Adipocyte (in vitro differentiated cells): ENCODE results near the gene GPR45.
A peak's percentile ranks its signal among the peaks of the same experiment; 100 is the strongest.

ENCODE experiments used
- DNase-seq: peaks from one replicate; pipeline ENCODE4 v3.0.0-alpha.2; 2015; ENCODE audit warnings: low read depth
- H3K27me3 ChIP-seq: replicated peaks from 2 replicates; pipeline ENCODE4 v1.7.0; 2013; ENCODE audit warnings: mild to moderate bottlenecking, low read length, moderate library complexity; ENCODE audit not compliant: control insufficient read depth, insufficient read depth
- H3K36me3 ChIP-seq: 2 replicates; pipeline ENCODE4 v1.7.0; 2013; ENCODE audit warnings: low read length, mild to moderate bottlenecking, moderate library complexity; ENCODE audit not compliant: control insufficient read depth, insufficient read depth, severe bottlenecking
- H3K4me1 ChIP-seq: 2 replicates; pipeline ENCODE4 v1.7.0; 2013; ENCODE audit warnings: mild to moderate bottlenecking, low read length, moderate library complexity; ENCODE audit not compliant: control insufficient read depth, insufficient read depth
- H3K4me3 ChIP-seq: 2 replicates; pipeline ENCODE4 v1.7.0; 2013; ENCODE audit warnings: mild to moderate bottlenecking, low read length, moderate library complexity
- H3K9ac ChIP-seq: 2 replicates; pipeline ENCODE4 v1.7.0; 2013; ENCODE audit warnings: mild to moderate bottlenecking, low read length, moderate library complexity
- H3K9me3 ChIP-seq: 2 replicates; pipeline ENCODE4 v1.7.0; 2013; ENCODE audit warnings: mild to moderate bottlenecking, low read length, moderate library complexity; ENCODE audit not compliant: control insufficient read depth

The GPR45 gene, protein sequence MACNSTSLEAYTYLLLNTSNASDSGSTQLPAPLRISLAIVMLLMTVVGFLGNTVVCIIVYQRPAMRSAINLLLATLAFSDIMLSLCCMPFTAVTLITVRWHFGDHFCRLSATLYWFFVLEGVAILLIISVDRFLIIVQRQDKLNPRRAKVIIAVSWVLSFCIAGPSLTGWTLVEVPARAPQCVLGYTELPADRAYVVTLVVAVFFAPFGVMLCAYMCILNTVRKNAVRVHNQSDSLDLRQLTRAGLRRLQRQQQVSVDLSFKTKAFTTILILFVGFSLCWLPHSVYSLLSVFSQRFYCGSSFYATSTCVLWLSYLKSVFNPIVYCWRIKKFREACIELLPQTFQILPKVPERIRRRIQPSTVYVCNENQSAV

DNA sequence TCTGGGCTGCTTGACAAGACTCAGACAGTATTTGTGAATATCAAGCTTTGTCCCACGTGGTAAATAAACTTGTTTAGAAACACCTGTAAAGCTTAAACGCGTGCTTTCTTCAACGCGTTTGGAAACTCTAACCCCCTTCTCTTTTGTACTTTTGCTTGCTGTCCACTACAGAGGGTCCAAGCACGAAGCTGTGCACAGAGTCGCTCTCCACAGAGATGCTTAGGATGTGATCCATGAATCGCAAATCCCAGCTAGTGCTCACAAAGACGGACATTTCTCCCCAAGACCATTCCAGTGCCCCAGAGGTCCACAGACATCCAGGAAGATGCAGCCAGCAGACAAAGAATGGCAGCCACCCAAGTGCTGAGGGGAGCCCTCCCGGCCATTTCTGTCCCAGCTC is at the start of gene GPR45:
TSS of gene GPR45 (plus strand) at position 301 of the 400 bp plus-strand sequence. CDS start 116 bp downstream, outside the sequence.
- H3K4me3 ChIP-seq, result no peak within 1 kb of the TSS
- no peaks in the 10 kb centered on the region for H3K36me3 ChIP-seq
- H3K27me3 ChIP-seq, result peaks cover 1% of the 10 kb centered on the region
- H3K4me1 ChIP-seq, result peaks cover 4% of the 10 kb centered on the region
- H3K9me3 ChIP-seq, result no peaks in the 10 kb centered on the region
- no peak for DNase-seq
- H3K9ac ChIP-seq, result no peak within 1 kb of the TSS

DNA sequence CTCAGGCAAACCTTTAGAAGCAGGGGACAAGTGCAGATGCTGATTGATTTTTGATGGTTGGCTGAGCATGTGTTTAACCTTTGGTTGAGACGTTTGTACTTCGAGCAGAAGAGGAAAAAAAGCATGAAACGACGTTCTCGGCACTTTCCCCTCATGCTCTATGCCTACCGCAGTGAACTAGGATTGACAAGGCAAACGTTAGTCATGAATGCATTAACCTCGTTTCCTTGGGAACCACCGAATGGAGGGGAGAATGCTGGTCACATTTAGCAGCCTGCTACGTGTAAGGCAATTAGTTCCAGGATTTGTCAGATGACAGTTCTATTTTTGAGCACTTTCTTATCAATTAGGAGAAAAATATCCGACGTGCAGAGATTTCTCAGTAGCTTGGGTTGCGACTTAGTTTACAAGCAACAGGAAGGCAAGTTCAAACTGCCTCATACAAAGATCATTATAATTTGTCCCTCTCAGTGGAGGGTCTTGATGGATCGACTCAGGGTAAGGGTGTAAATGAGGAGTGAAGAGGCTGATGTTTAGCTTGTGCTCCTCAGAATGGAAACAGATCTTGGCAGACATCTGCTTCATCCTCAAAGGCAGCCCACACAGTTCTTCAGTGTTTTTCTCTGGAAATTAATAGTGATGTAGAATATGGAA is 47.4 kb upstream of the GPR45 start:
- no peak overlapping the region for H3K4me3 ChIP-seq
- no peak for DNase-seq

DNA sequence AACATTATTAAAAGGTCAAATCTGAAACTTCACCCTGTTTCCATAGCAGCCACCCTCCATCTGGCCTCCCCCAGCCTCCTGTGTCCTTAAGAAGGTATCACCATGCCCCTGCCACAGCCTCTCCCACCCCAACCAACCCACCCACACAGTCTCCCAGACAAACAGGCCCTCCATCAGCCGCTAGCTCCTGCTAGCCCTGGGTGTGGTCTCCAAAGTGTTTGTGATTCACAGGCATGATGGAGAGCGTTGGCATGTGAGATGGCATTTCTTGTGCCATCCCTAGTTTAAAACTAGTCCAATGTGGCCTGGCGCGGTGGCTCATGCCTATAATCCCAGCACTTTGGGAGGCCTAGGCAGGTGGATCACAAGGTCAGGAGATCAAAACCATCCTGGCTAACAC is 44.9 kb upstream of the GPR45 start:
- no peak overlapping the region for H3K4me3 ChIP-seq
- H3K36me3 ChIP-seq, result no peaks in the 10 kb centered on the region
- H3K9ac ChIP-seq, result no peak overlapping the region
- H3K9me3 ChIP-seq, result peaks cover 3% of the 10 kb centered on the region
- peaks cover 8% of the 10 kb centered on the region for H3K27me3 ChIP-seq
- no peak for DNase-seq
- H3K4me1 ChIP-seq, result no peaks in the 10 kb centered on the region

More for the DNA sequence above, 47.4 kb upstream of the GPR45 start:
- Histone ChIP-seq H3K9ac (no peak overlapping the region), H3K36me3 (no peaks in the 10 kb centered on the region), H3K4me1 (no peaks in the 10 kb centered on the region), H3K27me3 (peaks cover 2% of the 10 kb centered on the region), H3K9me3 (peaks cover 9% of the 10 kb centered on the region)

DNA sequence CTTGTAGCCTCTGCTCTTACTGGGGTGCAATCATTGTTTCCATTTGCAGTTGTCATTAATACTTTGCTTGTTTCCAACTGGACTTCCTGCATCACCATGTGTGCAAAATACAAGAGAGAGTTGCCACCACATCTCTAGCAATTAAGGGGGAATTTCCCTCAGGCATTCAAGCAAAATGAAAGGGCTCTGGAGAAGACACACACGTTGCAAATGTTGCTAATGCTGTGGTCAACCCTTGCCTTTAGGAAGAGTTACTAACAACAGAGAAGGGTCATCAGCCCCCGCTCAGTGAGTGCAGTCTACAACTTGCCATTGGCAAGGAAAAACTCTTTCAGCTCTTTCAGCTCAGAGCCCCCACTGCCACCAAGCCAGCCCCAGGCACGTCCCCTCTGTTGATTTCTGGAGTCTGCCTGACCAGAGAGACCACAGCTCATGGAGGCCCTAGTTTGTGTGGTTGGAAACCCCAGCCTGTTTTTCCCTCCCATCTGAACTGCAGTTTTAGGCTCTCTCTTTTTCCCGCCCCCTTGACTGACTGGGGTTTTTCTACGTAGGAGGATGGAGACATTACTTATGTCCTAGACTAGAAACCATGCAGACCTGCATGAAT is 25.9 kb upstream of the GPR45 start:
- Histone ChIP-seq H3K27me3 (peaks cover 26% of the 10 kb centered on the region), H3K9me3 (no peaks in the 10 kb centered on the region), H3K4me3 (no peak overlapping the region), H3K9ac (no peak overlapping the region), H3K4me1 (no peaks in the 10 kb centered on the region), H3K36me3 (no peaks in the 10 kb centered on the region)
- DNase-seq, result no peak

DNA sequence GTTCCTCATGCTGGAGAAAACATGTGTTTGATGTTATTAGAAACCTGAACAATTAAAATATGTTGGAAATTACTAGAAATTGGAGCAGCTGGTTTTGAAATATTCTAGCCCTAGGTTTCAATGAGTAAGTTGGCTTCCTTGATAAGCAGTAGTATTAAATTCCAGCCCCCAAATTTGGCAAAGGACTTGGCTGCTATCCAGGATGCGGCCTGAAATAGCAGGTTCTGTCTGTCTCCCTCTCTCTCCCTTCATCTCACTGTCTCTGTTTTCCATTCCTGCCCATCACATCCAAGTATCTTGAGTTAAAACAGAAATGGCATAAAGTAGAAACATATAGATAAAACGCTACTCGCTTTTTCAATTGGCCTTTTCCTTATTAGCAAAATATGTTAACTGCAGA is 20.9 kb upstream of the GPR45 start:
- DNase-seq, result no peak
- Histone ChIP-seq H3K4me1 (no peaks in the 10 kb centered on the region), H3K9ac (no peak overlapping the region), H3K4me3 (no peak overlapping the region), H3K27me3 (peaks cover 61% of the 10 kb centered on the region), H3K9me3 (no peaks in the 10 kb centered on the region), H3K36me3 (no peaks in the 10 kb centered on the region)

DNA sequence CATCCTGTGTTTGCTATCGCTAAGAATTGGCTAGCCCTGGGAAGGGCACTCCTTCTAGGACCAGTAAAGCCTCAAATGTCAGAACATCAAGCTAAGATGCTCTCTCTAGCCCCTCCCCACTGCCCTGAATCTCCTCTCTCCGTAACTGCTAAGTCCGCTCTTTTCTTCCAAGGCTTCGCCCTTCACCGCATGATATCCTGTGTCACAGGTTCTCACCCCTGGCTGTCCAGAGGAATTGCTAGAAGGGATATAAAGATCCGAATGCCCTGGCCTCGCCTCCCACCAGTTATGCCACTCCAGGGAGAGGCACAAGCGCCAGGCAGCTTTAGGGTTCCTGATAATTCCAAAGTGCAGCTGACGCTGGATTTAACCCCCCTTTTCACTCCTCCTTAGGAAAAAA is 17.1 kb upstream of the GPR45 start:
- H3K9me3 ChIP-seq, result no peaks in the 10 kb centered on the region
- no peaks in the 10 kb centered on the region for H3K4me1 ChIP-seq
- peaks cover 54% of the 10 kb centered on the region for H3K27me3 ChIP-seq
- H3K9ac ChIP-seq, result no peak overlapping the region
- no peak for DNase-seq
- no peak overlapping the region for H3K4me3 ChIP-seq
- no peaks in the 10 kb centered on the region for H3K36me3 ChIP-seq

DNA sequence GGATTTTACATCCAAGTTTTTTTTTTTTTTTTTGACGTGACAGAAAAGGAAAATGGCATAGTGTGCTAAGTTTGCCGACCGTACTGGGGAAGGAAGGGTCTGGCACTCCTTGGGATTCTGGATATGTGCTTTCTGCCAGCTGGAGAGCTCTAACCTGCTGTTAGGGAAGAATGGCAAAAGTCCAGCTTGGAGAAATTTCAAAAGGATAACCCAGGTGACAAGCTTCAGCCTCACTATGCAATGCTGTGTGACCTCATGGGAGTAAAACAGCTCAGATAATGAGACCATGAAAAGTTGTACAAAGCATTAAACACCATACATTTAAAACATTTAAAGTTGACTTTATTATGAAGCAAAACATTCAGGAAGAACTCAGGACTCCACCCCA is 10.3 kb upstream of the GPR45 start:
- H3K27me3 ChIP-seq, result peaks cover 17% of the 10 kb centered on the region
- H3K36me3 ChIP-seq, result no peaks in the 10 kb centered on the region
- no peak overlapping the region for H3K9ac ChIP-seq
- no peaks in the 10 kb centered on the region for H3K4me1 ChIP-seq
- H3K9me3 ChIP-seq, result no peaks in the 10 kb centered on the region
- DNase-seq, result no peak
- H3K4me3 ChIP-seq, result no peak overlapping the region

DNA sequence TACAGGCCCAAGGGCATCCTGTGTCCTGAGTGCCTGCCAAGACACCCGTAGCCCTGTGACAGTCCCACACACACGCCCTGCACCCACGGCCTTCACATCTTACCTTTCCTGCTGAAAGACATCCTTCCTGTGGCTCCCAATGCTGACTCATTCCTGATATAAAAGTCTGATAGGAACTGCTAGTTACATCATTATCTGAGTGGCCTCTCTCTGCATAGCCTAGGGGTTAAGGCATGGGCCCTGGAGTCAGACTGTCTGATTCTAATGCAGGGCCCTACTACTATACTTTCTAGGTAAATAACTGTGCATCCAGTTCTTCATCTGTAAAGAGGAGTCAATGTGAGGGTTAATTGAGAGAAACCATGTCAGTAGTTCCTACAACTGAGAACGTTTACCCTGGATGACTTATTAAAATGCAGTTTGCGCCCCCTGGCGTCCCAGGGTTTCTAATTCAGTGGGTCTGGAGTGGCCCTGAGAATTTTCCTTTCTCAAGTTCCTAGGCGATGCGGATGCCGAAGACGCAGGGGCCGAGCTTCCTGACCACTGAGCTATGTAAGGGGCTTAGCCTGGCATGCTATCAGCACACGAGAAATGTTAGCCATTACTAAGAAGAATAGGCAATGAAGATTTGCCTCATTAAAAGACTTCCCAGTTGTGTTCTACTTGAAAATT is 6.0 kb upstream of the GPR45 start:
- H3K9me3 ChIP-seq, result no peaks in the 10 kb centered on the region
- H3K27me3 ChIP-seq, result no peaks in the 10 kb centered on the region
- DNase-seq, result peak; percentile 96
- no peak overlapping the region for H3K4me3 ChIP-seq
- H3K4me1 ChIP-seq, result peaks cover 4% of the 10 kb centered on the region
- no peaks in the 10 kb centered on the region for H3K36me3 ChIP-seq
- H3K9ac ChIP-seq, result no peak overlapping the region

DNA sequence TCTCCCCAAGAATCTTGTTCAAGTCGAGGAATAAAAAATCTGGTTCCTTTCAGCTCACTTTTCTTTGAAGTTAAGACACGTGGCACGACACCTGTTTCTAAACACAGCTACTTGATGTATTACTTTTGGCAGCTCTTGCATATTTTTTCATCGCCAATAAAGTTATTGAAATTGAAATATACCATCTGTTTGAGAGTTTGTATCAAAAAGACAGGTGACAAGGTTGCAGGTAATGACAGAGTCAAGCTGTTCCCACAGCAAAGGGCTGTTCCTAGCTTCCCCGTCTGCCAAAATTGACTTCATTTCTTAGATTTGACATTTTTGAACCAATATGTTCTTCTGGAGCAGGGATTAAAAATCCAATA is 5.5 kb upstream of the GPR45 start:
- H3K9me3 ChIP-seq, result no peaks in the 10 kb centered on the region
- DNase-seq, result no peak
- no peak overlapping the region for H3K4me3 ChIP-seq
- no peaks in the 10 kb centered on the region for H3K27me3 ChIP-seq
- peaks cover 4% of the 10 kb centered on the region for H3K4me1 ChIP-seq
- H3K36me3 ChIP-seq, result no peaks in the 10 kb centered on the region
- no peak overlapping the region for H3K9ac ChIP-seq

DNA sequence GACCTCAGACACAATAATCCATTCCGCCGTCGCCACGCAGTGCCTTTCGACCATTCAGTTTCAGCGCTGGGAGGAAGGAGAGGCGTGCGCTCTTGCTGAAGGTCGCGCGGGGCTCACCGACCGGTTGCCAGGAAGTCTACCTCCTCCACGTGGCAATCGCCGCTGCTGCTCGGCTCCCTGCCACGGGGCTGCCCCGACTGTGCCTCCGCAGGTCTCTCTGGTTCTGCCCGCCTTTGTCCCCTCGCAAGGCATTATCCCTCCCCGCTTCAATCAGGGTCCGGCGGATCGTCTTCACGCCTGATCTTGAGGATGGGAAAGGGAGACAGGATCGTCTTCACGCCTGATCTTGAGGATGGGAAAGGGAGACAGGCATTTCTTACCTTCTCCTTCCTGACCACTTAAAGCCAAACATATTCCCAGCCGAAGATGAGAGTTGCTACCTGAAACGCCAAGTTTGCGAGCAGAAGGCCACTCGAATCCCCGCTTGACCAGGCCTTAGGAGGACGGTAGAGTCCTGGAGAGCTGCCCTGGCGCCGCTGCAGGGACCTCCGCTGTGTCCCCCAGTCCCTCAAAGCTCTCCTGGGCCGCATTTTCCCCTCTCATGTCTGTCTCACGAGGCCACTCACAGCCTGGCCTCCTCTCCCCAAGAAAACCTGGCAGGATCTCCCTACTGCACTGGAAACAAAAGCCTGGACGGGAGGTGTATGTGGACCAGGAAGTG is 4.3 kb upstream of the GPR45 start:
- no peaks in the 10 kb centered on the region for H3K36me3 ChIP-seq
- H3K4me1 ChIP-seq, result peaks cover 4% of the 10 kb centered on the region
- H3K4me3 ChIP-seq, result no peak overlapping the region
- H3K9ac ChIP-seq, result no peak overlapping the region
- no peaks in the 10 kb centered on the region for H3K9me3 ChIP-seq
- no peak for DNase-seq
- no peaks in the 10 kb centered on the region for H3K27me3 ChIP-seq
